Adrenal gland (tissue), 5 donors: ENCODE results near the gene CTRB1.

Experiments
- POLR2A ChIP-seq, 2 donors: fragments of 450-650 bp; IDR thresholded peaks; one replicate each; pipeline ENCODE4 v1.6.1; 2017; ENCODE audit warnings: antibody characterized with exemption in 2 of 2, mild to moderate bottlenecking in 2 of 2, moderate library complexity in 1 of 2
- TF ChIP-seq, protein P1 (sequence below), 6 experiments: fragments of 450-650 bp in 4 of 6; fragments of 200-600 bp in 2 of 6; sonication (generic) in 1 of 6; IDR thresholded peaks; 1 replicate in 5 of 6; 2 replicates in 1 of 6; pipeline versions ENCODE4 v1.5.1 to v1.8.0; 2016 to 2021; ENCODE audit warnings: antibody characterized with exemption in 6 of 6, mild to moderate bottlenecking in 2 of 6, moderate library complexity in 1 of 6
- donor health status: DM: no; HTN: no; CAD: no.

DNA sequence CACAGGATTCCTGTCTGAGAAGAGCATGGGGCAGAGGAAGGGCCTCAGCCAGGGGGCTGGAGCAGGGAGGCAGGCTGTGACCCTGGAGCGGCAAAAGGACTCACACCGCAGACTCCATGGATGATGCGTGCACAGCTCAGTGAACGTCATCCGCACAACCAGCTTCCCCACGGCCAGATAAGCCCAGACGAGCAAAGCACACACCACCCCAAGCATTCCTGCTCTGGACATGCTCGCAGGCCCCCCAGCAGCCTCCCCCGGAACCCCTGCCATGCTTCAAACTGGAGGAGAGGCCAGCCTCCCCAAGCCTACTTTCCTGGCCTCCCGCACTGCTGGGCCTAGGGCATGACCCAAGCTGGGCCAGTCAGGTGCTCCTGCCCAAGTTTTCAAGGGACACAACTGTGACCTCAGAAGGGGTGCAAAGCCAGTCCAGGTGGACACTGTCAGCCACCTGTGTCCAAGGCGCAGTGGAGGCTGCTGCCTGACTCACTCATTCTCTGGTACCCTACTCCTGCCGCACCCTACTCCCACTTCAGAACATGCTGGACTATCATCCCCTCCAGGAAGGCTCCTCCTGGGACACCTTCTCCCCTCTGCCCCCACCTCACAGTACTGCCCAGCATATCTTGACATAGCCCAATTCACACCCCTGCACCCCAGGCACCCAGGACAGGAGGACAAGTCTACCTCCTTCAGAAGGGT lies 27.9 kb downstream of the CTRB1 start:
- TF ChIP-seq, protein P1, sequence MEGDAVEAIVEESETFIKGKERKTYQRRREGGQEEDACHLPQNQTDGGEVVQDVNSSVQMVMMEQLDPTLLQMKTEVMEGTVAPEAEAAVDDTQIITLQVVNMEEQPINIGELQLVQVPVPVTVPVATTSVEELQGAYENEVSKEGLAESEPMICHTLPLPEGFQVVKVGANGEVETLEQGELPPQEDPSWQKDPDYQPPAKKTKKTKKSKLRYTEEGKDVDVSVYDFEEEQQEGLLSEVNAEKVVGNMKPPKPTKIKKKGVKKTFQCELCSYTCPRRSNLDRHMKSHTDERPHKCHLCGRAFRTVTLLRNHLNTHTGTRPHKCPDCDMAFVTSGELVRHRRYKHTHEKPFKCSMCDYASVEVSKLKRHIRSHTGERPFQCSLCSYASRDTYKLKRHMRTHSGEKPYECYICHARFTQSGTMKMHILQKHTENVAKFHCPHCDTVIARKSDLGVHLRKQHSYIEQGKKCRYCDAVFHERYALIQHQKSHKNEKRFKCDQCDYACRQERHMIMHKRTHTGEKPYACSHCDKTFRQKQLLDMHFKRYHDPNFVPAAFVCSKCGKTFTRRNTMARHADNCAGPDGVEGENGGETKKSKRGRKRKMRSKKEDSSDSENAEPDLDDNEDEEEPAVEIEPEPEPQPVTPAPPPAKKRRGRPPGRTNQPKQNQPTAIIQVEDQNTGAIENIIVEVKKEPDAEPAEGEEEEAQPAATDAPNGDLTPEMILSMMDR (IDR thresholded peaks at IDR 0.05): no peak
- TF ChIP-seq POLR2A (IDR thresholded peaks at IDR 0.05): no peak
